GM12873 (cell line): Measurements from ENCODE around the gene TYW5.
A peak's percentile ranks its signal among the peaks of the same experiment; 100 is the strongest.

Experiments used
- TF ChIP-seq, protein P1 (sequence below): IDR thresholded peaks from 2 replicates; pipeline ENCODE4 v1.5.1; 2012; ENCODE audit warnings: low read depth, mild to moderate bottlenecking, moderate library complexity, low read length, control low read depth; ENCODE audit not compliant: insufficient read depth; ENCODE audit errors: missing control alignments

TYW5 gene

DNA sequence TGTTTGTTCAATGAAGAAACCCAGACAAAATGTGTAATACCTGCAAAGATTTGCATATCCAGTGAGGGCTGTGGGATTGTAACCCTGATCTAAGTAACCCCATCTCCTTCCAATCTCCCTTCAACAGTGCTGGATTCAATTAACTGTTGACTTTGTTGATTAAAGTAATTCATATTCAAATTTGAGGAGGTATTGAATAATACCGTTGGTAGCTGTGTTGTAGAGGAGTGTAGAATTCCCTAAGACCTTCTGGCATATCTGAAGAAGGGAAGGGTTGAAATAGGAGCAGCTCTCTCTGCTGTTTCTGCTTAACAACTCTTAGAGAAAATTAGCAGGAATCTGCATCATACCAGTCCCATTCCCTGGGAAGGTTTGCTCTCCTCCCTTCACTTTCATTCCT lies 28.2 kb upstream of the TYW5 start:
- TF ChIP-seq, protein P1, sequence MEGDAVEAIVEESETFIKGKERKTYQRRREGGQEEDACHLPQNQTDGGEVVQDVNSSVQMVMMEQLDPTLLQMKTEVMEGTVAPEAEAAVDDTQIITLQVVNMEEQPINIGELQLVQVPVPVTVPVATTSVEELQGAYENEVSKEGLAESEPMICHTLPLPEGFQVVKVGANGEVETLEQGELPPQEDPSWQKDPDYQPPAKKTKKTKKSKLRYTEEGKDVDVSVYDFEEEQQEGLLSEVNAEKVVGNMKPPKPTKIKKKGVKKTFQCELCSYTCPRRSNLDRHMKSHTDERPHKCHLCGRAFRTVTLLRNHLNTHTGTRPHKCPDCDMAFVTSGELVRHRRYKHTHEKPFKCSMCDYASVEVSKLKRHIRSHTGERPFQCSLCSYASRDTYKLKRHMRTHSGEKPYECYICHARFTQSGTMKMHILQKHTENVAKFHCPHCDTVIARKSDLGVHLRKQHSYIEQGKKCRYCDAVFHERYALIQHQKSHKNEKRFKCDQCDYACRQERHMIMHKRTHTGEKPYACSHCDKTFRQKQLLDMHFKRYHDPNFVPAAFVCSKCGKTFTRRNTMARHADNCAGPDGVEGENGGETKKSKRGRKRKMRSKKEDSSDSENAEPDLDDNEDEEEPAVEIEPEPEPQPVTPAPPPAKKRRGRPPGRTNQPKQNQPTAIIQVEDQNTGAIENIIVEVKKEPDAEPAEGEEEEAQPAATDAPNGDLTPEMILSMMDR: no peak

GRCh38 chr2:199982126-199982843 lies 27.0 kb upstream of the TYW5 start:
- TF ChIP-seq, protein P1: no peak

DNA sequence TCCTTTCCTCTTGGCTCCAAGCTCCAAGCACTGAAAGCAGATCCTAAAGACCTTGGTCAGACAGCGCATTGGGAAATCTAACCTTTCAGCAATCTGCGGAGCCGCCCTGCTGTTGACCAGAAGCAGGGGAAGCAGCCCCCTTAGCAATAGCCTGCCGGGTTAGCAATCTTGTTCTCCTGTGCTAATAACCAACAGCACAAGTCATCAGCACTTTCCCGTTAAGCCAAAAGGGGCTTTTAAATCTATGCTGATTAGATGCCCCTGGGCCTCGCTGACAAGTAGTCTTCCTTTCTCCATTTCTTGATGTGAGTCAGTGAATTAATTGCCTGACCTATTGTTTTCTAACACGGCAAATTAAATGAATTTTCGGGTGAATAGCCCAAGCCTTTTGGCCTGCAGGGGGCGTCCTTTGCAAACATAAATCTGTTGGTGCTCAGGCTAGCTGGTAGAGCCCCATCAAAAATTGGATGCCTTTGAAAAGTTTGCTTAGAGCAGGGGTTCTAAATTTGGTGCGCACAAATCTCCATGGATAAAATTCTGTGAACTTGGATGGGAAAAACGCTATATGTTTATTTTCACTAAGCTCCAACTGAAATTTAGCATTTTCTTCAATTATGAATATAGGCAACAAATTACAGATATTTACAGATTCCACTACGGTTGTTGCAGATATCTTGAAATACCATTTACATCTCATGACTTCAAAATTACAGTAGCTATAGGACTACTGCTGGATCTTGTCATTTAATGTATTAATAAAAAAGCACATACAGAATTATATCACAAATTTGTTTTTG lies 24.7 kb upstream of the TYW5 start:
- TF ChIP-seq, protein P1: peak; percentile 74

DNA sequence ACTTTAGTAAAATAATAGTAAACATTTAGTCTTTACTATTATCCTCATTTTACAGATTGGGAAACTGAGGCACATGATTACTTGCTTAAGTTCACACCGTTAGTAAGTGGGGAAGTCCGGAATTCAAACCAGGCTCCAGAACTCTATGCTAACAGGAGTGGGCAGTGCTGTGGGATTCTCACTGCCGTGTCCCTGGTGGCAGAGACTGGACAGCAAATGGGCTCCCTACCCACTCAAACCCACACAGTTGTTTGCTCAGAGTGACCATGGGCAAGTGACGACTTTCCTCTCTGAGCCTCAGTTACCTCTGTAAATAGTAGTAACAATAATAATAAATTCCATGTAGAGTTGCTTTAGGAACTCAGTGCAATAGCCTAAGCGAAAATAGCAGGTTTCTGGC lies 24.1 kb upstream of the TYW5 start:
- TF ChIP-seq, protein P1: no peak

GRCh38 chr2:199977984-199978415 lies 22.7 kb upstream of the TYW5 start:
- TF ChIP-seq, protein P1: no peak

- TF ChIP-seq, protein P1: no peak
Measured at GRCh38 chr2:199975273-199975895, 20.1 kb upstream of the TYW5 start.

DNA sequence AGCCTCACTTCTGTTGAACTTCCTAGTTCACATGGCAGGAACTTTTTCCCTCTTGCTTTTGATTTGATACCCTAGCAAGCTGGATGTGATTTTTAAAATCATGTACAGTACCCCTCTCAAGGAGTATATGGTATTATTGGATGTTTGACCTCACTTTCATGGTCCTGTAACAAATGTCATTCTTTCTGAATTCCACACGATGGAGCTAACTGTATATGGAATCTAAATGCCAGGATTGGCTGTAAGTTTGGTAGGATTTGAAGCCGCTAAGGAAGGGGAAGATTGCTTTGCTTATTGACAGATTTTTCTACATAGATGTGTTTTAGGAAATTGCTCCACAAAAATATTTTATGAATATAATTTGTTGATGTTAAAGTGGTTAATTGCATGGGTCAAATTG lies 18.4 kb upstream of the TYW5 start:
- TF ChIP-seq, protein P1: peak; percentile 38
